ENCODE measurements around the gene MORN5.

MORN5 gene

GRCh38 chr9:122232796-122233306, 73.1 kb downstream of the MORN5 start:
- DNase-seq (ENCODE audit: low spot score): no peak

- no peak for DNase-seq (ENCODE audit: low spot score)
These were observed 74.5 kb downstream of the MORN5 start for GRCh38 chr9:122234022-122234748.

GRCh38 chr9:122236681-122237080, 77.0 kb downstream of the MORN5 start:
- DNase-seq (ENCODE audit: low spot score): no peak

GRCh38 chr9:122239722-122240121, 80.0 kb downstream of the MORN5 start:
- DNase-seq (ENCODE audit: low spot score): no peak

GRCh38 chr9:122244349-122244748, 84.6 kb downstream of the MORN5 start:
- no peak for DNase-seq (ENCODE audit: low spot score)

- no peak for DNase-seq (ENCODE audit: low spot score)
These were observed 87.0 kb downstream of the MORN5 start for GRCh38 chr9:122246666-122247065.

GRCh38 chr9:122248448-122248865, 88.7 kb downstream of the MORN5 start:
- no peak for DNase-seq (ENCODE audit: low spot score)

All from left forelimb (tissue), 1 donor.